HG03108 (cell line): ENCODE data around the gene STK32C.

Experiments used
- ATAC-seq: cut with Tn5 transposase; IDR thresholded peaks from one replicate; pipeline ENCODE4 v1.9.1; 2021; ENCODE audit warnings: moderate library complexity; ENCODE audit not compliant: unreplicated experiment

The STK32C gene

DNA sequence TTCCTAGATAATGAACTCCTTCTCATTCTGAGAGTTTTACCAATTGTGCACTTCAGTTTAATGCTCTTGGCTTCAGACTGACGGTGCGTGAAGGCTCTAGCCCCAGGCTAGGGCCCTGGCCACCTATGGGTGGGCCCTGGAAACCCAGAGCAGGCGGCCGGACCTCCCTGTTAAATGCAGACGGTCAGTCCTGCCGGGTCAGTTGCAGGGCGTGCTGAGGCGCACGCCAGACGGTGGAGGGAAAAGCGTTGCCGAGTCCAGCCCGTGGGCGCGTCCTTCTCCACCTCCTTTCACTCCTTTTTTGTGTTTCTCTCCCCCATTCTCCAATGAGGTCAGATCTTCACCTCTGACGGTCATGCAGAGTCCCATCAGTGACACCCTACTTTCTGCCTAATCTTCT lies 118.7 kb downstream of the STK32C start:
- no peak for ATAC-seq

- ATAC-seq, result no peak
These were observed 119.4 kb downstream of the STK32C start for GRCh38 chr10:132188331-132188730.

- no peak for ATAC-seq
These were observed 120.2 kb downstream of the STK32C start for GRCh38 chr10:132187430-132188138.

DNA sequence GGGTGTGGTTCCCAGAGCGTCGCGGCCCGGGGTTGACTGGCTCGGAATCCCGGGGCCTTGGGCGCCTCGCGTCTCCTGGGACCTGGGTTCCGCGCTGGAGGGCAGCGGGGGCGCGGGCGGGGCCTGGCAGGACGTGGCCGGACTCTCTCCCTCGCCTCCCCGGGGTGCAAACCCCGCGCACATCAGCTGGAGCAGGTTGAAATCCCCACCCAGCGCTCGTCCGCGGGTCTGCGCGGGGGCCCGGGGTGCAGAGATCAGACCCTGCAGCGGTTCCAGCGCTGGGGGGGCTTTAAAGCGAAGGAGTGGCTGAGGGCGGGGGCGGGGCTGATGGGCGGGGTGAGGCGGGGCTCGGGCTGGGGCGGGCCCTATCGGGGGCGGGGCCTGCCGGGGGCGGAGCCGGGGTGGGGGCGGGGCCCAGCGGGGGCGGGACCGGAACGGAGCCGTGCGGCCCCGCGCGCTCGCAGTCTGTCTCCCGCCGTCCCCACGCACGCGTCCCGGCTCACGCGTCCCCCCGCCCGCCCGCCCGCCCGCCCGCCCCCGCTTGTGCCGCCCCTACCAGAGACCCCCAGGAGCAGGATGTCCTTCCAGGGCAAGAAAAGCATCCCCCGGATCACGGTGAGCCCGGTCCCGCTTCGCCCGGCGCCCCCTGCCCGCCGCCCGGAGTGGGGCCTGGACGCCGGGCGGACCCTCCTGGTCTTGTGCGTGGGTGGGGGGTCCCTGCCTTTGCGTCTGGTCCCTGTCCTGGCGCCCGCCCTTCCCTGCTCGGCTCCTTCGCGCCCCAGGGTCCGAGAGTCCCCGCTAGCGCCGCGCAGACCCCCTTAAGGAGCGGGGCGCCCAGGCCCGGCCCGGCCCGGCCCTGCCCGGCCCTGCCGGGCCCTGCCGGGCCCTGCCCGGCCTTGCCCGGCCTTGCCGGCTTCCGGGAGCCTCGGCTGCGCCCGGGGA lies 121.0 kb downstream of the STK32C start, which contains the start of gene DPYSL4:
DPYSL4 (plus strand) TSS at position 461 of the 942 bp plus-strand sequence; CDS start at position 577, 116 bp downstream.
- no peak for ATAC-seq

GRCh38 chr10:132185601-132186487 lies 121.9 kb downstream of the STK32C start:
- ATAC-seq, result no peak

- no peak for ATAC-seq
These were observed 122.7 kb downstream of the STK32C start for GRCh38 chr10:132184816-132185593.

DNA sequence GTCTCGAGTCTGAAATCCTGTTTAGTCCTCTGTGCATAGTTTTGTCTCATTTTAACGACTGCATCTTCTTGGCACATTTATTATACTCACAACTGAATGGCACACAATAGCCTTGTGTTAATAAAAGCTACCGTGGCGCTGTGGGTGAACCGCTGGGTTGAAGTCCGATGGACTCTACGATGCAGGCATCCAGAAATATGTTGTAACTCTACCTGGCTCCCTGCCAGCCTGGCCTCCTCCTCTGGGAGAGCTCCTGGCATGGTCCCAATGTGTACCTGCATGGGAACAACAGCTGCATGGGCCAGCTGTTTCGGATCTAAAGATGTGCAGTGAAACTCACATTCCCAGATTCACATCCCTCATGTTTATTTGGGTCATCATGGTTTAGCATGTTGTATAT lies 124.7 kb downstream of the STK32C start:
- no peak for ATAC-seq

DNA sequence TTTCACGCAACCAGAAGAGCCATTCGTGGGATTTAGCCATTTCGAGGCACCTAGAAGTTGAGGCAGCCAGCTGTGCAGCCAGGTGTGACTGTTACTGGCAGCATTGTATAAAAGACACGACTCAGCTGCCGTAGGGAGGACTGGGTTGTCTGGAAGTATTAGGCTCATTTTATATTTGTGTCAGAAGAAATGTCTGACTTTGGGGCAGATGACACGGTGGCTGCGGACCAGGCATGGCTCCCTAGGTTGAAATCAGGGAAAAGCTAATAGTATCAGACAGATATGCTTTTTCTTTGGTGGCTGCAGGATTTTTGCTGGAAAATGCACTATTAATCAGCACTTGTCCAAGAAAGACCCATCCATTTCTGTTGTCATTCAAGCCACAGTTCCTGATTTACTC lies 125.2 kb downstream of the STK32C start:
- no peak for ATAC-seq

DNA sequence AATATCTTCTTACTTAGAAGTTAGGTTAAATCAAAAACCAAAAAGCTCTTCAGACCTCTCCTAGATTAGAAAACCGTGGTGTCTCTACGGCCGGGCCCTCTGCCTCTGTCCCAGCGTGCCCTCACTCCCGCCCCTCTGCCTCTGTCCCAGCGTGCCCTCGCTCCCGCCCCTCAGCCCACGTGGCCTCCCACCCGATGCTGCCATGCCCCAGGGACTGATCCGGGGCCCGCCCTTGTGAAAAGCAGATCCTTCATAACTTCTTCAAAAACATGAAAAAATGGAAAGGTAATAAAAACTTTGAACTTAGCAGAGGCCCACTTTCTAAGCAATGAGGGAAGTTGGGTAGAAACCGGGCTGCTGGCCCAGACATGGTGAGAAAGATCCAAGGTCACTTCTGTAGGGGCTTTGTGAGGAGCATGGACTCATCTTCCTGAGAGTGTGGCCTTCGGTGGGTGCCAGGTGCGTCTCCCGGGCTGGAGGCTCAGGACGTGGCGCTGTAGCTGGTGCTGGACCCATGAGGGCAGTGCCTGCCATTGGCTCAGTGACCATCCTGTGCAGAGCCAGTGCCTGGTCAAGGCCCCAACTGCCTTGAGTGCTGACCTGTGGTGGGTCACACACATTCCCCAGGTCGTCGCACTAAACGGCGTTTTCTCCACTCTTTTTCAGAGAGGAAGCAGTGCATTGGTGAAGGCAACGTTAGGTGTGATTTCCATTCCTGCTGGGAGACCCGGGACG lies 125.9 kb downstream of the STK32C start:
- ATAC-seq, result no peak

GRCh38 chr10:132180736-132181135 lies 127.0 kb downstream of the STK32C start:
- ATAC-seq, result no peak

DNA sequence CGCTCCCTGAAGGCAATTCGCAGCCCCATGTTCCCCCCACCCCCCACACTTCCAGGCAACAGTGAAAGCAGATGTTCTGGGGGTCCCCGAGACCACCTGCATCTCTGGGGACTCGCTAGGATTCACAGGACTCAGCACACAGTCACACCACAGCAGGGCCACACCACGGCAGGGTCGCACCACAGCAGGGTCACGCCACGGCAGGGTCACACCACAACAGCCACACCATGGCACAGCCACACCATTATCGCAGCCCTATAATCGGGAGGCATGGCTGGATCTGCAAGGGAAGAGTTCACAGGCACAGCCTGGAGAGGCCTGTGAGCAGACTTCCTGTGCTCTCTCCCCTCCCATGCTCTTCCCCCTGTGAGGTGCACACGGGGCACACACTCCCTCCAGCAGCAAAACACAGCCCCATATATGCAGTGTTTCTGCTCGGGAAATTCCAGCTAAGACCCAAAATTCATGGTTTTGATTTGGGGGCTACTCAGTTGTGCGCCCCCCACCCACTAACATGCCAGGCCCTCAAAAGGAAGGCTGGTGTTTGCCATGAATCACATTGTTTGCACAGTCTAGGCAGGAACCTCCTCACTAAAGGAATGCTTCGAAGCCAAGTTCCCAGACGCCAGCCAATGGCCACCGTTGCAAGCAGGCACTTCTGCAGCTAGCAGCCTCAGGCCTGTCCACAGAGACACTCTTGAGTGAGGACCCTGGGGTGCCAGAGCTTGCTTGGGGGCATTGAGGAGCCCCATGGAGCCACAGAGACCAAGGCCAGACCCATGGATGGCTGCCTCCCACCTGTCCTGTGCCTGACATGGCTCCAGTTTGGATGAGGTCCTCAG lies 128.0 kb downstream of the STK32C start:
- ATAC-seq, result no peak

- ATAC-seq, result no peak
These were observed 128.8 kb downstream of the STK32C start for GRCh38 chr10:132178672-132179545.

DNA sequence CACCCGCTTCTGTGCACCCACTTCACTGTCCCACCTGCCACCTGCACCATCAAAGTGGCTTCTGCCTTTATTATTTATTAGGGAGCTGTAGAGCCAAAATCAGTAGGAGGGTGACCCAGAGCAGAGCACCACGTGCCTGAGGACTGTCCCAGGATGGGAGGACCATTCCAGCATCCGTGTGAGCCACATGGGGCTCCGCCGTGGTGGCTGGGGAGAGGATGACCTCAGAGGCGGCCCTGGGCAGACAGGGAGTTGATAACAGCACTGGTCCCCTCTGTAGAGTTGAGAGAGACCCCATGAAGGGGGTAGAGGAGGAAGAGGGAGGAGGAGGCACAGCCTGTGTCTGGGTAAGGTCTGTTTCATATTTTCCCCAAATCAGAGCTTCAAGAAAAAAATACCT lies 129.7 kb downstream of the STK32C start:
- ATAC-seq, result no peak

- ATAC-seq, result no peak
These were observed 130.9 kb downstream of the STK32C start for GRCh38 chr10:132176623-132177500.

- ATAC-seq, result no peak
These were observed 131.7 kb downstream of the STK32C start for GRCh38 chr10:132175907-132176581.

DNA sequence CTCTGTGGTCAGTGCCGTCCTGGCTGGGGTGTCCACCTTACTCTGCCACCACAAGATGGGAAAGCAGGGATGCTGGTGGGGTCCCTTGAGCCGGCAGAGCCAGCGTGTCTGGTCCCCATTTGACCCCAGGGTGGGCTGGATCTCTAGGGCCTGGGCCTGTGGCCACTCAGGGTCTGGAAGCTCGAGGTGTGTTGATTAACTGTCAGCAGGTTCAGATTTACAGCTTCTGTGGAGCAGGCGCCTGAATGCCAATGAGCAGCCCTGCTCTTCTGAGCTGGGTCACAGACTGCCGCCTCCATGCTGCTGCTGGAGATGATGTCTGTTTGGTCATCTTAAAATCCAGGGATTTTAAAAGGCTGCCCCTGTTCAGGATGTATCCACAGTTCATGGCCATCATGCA lies 132.3 kb downstream of the STK32C start:
- no peak for ATAC-seq
